A204.1 (cell line): Measurements from ENCODE around the gene AKAP13.

Source experiments
- FAIRE-seq: peaks from 2 replicates; lab custom pipeline; 2012; peaks lifted over from hg19 to GRCh38; lab: Jason Lieb, UNC

Gene AKAP13

DNA sequence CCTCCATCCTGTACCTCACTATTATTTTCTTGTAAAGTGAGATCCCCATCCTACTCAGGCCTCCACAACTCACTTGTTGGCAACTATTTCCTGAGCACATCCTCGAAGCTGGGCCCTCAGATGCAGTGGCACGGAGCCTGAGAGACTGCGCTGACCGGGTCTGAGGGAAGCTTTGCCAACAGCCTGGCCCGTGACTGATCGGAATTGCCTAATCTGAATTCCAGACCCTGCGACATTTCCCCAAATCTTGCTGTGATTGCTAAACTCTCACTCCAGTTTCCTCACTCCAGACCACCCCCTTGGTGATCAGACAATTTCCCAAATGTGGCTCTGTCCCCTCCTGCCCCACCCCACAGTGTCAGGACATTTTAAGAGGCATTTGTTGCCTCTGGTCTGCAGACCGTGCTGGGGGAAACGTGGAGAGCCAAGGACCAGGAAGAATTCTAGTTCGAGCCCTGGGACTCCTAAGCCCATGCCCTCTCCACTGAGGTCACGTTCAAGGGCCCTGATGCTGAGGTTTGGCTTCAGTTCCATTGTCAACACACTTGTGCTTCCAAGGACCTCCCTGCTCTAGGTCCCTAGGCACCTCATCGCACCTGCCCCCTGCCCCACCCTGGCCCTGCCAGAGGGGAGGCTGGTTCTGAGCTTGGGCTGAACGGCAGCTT, 391.5 kb downstream of the AKAP13 start:
- FAIRE-seq = no peak

DNA sequence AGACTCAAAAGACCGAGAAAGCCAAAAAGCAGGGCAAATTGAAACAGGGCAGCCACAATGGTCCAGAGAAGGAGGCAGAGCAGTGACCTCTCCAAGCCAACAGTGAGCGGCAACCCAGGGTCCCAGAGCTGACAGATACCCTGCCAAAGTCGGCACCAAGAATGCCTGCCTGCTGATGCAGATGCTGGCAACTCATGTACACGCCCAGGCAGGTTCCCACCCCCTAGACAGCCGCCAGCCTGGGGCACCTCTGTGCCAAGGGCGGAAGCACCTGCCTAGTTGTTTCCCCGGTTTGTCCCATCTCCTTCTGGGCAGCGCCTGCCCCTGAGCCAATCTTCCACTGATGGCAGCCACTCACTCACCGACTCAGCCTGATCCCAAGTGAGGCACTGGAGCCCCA, 392.3 kb downstream of the AKAP13 start:
- no peak for FAIRE-seq

DNA sequence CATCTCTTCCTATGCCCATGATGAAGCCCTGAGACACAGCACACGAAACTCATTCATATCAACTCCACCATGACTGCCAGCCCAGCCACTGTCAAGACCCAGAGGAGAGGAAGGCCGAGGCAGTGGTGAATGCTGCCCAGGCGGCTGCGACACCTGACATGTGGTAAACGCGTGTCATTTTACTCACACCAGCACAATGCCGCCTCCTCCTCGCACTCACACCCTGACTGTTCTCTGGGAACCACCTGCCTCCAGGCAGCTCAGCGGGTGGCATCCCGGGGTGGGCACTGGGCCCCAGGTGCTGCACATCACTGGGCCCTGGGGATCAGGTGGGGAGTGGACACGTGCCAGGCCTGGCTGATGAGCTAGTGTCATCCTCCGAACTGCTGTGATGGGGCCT, 392.8 kb downstream of the AKAP13 start:
- no peak for FAIRE-seq

DNA sequence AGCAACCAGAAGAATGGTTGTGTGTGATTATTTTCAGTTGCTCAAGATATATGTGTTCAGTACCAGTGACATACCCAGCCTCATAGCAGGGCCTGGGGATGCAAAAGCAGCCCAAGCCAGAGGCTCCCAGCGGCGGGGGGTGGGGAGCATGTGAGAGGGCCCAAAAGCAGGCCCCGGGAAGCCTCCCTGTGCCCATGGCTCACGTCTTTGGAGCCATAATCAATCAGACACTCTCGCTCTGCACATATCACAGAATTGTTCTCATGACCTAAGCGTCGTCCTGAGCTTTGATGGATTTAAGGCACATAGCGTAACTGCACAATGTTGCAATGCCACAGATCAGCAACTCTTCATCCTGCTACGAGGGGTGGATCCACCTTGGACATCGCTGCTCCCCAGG, 393.6 kb downstream of the AKAP13 start:
- no peak for FAIRE-seq

DNA sequence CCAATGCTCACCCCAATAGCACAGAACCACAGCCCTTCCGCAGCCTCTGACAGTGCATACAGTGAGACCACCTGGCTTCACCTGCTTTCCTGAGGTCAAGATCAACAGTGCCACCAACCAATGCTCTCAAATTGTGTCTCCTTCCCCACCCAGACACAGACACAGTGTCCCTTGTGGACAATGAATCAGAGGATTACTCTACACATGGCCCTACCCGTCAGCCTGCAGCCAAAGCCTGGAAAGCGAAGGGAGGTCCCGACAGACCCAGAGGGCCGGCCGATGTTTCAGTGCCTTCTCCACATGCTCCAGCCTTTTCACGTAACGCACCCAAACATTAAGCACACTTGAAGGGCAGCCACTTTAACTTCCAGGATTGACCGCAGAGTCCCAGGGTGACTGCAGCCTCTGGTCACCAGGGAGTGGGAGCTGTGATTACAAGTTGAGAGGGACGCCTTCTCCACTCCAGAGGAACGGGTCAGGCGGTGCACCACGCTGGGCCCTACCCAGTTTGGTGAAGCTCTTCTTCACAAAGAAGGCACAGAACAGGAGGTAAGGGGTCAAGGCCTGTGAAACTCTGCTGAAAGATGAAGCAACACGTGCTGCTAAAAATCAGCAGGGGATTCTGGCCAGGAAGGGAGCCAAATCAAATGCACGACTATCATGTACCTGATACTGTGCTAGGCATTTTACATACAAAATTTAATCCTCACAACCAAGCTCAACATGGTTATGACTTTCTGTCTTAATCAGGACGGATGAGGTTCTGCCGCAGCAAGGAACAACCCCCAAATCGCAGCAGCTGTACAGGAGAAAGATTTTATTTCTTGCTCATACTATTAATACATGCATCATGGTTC, 397.1 kb downstream of the AKAP13 start:
- no peak for FAIRE-seq

DNA sequence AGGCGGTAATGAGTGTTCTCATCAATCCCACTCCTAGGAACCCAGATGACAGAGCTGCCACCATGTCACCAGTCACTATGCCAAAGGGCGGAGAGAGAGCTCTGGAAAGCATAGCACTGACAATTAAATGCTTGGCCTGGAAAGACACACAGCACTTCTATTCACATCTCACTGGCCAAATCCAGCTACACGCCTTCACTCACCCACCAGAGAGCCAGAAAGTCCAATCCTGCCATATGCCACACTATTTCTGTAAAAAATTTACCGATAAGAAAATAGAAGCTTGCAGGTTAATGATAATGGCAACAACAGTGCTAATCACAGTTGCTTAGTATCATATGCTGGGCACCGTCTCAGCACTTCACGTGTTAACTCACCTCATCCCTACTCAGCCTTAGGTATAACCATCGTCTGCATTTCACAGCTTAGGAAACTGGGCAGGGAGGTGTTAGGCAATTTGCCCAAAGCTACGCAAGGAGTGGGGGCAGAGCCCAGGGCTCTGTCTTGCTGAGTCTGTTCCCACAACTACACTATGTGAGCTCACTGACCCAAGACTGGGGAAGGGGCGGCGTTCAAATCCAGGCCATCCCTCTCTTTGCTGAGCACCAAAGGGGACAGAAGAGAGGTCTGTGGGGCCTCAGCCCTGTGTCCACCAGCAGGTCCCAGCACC, 397.8 kb downstream of the AKAP13 start:
- no peak for FAIRE-seq

DNA sequence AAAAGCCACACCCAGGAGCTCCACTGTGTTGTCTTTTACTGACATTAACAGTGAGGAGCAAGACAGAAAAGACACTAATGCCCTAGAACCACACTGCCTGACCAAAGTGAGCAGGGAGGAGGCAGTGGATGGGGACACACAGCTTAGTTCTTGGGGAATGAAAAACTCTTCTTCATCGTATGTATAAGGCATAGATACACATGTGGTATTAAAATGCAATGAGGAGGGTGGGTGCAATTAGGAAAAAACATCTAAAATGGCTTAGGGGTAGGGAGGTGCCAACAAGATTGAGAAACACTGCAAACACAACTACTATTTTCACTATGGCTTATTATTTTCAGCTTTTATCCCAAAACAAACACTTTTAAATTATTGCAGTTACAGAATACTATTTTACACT, 398.8 kb downstream of the AKAP13 start:
- FAIRE-seq = no peak

DNA sequence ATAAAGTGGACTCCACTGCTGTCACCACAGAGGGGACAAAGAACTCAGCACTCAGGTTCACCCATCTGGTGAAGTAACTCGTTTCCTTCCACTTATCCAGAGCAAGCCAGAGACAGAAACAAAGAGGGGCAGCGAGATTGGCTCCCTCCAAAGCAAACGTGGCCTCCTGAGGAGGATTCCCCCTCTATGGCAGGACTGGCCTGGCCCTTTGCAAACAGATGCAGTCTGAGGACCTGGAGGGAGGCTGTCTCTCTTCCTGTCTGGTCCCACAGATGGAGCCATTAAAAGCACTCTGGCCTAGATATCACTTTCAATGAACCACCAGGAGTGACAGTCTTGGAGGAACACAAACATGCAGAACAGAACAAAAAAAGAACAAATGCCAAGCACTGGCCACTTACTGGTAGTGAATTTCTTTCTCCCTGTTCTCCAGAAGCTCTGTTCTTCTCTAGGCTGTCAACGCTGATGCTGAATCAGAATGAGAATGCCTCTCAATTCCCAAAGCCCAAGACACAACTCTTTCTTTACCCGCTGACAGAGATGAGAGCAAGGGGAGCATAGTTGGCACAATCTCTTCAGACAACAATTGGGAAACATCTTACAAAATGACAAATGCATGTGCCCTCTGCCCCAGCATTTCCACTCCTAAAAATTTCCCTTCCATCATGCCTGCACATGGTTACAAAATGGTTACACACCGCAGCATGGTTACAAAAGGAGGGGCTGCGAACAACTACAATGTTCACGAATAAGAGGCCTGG, 400.0 kb downstream of the AKAP13 start:
- no peak for FAIRE-seq

DNA sequence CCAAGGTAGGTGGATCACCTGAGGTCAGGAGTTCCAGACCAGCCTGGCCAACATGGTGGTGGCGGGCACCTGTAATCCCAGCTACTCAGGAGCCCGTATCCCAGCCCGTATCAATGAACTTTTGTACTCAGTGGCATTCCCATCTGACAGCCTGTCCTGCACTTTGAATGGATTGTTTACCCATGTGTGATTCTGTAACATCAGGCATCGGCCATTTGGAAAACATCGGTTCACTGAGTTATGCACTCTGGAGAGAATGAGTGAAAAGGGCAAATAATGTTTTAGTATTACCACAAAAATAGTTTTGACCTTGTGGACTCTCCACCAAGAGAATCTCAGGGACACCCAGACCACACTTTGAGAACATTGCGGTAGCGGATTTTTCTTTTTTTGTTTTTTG, 400.7 kb downstream of the AKAP13 start:
- no peak for FAIRE-seq

DNA sequence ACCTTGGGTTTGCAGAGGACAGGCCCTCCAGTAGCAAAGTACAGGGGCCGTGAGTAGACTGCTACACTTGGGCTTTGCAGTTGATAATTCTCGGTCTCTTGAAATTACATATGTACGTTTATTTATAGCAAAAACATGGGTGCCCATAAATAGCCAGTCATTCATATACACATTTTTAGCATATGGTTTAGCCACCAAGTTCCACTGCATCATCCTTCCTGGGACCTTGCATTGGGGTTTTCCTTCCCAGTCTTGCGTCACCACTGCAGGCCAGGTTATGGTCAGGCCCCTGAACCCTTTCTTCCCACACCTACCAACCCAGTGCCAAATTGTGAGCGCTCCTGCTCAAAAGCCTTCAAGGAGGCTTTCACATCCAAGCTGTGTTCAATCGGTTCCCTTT, 401.7 kb downstream of the AKAP13 start:
- FAIRE-seq = no peak

DNA sequence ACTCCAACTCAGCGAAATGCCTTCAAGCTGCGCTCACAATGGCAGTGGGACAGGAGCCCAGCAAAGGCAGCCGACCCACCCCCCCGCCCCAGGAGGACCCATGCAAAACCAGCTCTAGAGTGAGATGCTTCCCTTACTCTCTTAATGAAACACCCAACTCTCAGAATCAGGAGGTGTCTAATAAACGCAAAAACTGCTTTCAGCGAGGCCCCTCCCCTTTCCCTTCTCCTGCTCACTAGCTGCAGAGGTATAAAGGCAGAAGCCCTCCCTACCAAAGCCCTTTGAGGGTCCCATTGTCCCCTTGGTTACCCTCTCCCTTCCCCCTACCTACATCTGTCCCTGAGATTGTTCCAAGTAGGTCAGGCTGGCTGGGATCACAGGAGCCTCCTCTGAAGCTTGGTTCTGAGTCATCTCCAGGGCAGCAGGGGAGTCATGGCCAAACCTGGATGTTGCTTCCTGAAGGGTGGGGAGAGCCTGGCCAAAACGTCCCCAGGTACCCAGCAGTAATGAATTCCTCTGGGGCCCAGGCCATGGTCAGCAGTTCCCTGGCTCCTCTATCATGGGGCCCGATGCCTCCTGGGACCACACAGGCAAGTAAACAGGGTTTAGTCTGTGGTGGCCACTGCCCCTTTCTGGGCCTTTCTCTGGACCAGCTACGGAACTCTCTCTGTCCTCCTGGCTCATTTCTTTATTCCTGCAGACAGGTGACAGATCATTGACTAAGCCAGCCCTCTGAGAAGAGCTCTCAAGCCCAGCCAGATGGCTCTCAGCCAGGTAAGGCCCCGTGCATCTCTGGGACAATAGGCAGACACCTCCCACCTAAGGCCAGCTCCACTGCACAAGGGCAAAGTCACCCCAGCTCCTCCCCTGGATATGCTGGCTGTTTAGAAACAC, 405.7 kb downstream of the AKAP13 start:
- no peak for FAIRE-seq

DNA sequence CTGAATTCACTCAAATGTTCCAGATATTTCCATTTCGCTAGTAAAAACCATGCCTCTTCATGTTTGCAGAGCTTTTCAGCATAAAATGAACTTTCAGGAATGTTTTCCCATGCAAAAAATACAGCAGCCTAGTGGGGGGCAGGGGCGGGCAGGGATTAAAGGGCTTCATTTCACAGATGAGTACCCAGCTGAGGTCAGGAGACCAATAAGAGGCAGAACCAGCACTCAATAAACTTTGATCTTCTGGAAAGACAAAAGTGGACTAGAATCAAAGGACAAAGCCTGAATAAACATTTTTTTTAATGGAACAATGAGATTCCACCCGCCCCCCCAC, 406.3 kb downstream of the AKAP13 start:
- FAIRE-seq = no peak

DNA sequence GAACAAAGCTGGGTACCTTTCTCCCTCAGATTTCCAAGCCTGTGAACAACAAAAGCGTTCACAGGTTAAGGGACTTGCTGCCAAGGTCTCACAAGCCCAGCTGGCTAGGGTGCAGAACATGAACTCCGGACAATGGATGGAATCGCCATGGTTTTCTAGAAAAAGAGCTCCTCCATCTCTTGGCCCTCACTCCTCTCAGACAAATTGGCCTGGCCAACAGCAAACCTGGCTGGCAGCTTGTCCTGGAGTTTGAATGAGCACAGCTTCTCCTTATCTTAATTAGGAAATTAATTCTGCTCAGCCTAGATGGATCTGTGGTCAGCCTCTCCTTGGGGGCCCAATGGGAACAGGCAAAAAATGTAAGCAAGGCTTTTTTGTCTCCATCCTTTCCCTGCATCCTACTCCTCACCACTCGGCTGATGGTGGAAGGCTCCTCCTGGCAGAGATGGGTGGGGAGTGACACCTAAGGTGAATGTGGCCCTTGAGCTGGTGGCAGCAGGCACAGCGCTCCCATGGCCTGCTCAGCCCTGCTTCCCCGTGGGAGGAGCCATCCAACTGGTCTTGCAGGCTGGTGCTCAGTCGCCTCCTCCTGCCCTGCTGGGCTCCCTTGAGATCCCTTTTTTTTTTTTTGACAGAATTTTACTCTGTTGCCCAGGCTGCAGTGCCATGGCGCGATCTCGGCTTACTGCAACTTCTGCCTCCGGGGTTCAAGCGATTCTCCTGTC, 408.5 kb downstream of the AKAP13 start:
- FAIRE-seq = no peak

DNA sequence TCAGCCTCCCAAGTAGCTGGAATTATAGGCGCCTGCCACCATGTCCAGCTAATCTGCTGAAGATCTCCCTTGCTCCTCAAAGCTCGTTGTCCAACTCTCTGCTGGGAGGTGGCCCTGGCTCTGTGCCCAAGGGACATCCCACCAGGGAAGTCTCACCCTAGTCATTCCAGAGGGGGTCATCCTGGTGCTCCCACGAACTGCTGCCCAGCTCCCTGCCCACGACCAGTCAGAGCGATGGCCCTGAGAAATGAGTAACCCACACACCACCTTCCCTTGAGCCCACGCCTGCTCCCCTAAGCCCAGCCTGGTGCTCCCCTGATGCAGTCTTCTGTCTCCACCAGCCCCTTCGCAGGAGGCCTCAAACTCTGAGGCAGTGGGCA, 409.1 kb downstream of the AKAP13 start:
- FAIRE-seq = no peak

DNA sequence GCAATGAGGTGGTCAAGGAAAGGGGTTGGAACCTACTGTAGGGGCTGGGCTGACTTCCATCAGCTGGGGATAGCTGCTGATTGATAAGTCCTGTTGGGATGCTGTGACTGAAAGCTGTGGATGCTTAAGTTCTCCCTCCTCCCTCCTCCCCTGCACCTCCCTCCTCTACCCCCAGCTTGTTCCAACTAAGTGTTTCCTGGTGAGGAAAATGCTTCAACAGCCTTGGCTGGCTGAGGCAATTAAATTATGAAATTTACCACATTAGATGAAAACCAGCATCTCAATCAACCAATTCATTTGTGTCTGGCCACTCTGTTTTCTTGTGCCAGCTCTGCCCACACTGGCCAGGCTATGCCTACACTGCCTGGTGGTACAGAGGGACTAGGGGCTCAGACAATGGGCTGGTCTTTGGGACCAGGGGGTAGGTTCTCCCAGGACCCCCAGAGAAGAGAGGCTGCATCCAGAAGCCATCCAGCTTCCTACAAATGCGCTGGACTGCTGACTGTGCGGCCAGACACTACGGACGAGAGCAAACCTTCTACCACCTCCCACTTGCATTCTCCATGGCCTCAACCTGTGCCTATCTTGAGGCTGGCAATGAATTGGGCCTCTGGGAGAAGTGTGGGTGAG, 411.8 kb downstream of the AKAP13 start:
- FAIRE-seq = no peak

DNA sequence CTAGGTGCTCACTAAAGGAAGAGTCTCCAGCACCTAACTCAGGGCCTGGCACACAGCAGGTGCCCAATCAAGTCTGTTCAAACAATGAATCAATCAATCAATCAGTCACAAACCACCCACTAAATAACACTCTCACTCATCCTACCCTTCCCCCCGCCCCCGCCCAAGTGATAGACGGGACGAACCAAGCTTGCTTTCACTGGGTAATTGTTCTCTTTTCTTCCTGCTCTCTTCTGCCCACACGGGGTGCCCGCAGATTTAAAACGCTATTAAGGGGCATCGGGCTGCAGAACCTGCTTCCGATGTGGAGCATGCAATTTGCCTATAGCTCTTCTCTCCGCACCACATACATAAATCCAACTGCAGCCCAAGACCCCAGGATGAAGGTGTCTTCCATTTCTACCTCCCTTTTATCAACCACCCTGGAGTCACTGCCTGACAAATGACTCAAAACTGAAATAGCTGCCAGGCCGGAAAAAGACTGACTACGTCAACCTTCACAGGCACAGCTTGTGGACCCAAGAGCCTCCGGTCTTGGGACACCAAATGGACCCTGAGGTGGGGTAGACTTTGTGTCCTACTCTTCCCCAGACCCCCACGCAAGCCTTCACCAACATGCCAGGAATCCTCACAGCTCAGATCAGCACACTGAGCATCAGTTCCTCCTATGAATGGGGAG, 412.6 kb downstream of the AKAP13 start:
- FAIRE-seq = no peak

DNA sequence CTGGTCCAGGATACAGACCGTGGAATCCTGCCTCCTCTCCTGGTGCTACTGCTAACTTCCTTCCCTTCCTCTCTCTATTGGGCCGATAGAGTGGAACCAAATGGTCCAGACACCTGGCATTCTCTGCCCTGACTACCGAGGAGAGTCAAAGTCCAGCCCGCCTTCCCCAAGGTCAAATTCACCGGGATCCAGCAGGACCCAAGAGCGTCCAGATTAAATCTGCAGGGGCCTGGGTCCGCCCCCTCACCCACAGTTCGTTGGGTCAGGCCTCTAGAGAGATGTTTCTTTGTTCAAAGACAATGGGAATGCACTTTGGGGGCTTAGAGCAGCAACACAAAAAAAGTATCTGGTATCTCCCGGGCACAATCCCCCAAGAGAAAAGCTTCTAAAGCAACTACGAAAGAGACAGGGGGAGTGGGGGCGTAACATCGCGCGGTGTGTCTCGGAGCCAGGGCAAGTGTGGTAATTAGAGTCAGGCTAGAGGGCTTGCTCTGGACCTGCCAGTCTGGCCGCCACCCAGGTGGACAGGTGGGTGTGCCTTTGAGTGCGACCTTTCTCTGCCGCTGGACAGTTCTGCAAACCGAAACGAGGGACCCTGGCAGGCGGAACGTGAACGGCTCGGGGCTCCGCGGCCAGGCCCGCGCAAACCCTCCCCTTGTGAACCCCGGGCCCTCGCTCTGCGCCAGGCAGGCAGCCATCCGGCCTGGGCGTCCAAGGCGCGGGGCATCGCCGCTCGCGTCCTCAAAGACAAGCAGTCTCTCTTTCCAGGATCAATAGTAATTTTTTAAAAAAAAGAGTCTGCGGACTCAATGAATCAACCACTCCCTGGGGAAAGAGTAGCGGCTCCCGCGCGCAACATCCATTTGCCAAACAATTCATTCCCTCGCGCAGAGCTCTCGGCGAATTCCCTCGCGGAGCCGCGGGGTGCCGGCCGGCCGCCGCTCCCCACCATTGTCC, 413.5 kb downstream of the AKAP13 start:
- FAIRE-seq = no peak

DNA sequence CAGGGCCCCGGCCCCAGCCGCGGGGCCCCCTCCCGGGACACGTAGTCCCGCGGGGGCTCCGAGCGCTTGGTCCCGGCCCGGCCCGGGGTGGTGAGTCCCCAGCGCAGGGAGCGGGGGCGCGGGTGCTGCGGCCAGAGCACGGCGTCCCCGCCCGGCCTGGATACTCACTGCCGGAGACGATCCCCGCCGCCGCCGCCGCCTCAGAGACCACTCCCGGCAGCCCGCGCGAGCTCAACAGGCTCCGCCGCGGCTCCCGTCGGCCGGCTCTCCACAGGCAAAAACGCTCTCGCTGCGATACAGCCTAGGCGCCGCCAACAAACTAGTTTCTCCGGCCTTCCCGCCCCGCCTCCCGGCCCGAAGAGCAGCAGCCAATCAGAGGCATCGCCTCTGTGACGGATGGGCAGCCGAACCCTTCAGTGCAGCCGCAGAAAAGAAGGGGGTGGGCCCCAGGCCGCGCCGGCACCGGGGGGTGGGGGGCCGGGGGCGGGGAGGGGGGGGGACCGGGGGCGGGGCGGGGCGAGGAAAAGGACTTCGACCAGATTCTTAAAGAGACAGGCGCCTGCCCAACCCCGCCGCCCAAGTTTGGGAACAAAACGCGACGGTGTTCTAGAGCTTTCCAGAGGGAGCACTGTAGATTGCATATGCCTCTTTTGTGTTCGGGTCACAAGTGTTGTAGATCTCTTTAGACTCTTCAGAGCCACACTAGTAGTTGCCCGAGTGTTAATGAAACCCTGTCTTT, 414.4 kb downstream of the AKAP13 start, which contains the start of gene KLHL25:
Gene KLHL25, minus strand, starts transcription at position 328 of the 739 bp plus-strand sequence. CDS start 25,115 bp downstream, outside the sequence.
- no peak for FAIRE-seq
